ENCODE measurements around the gene HELZ. TPM values are rescaled to one million over a fixed set of nuclear protein-coding genes. Genes with fewer than 3 reads are reported as not detected.
"Not testable (repeated sequence)": the region's sequence is repeated elsewhere in the genome, so short reads cannot be mapped to it uniquely, and the experiment has no call there.

The HELZ gene
- total and polyA plus RNA-seq, 4 donors: 5.5 to 175 (median 27.8) TPM

GRCh38 chr17:67043283-67043682 lies 201.7 kb downstream of the HELZ start:
- ATAC-seq (ENCODE audit: insufficient read depth, low FRiP score) (no peak), DNase-seq (no peak)
- Histone ChIP-seq H3K4me3 (no peak overlapping the region), H3K27ac (ENCODE audit: low read depth in 1 of 2, low read length in 1 of 2) (no peak overlapping the region), H3K9me3 (ENCODE audit: control insufficient read depth in 4 of 4, insufficient read depth in 3 of 4, low read length in 3 of 4) (peaks cover 0 to 6% (median 6%) of the 10 kb centered on the region in 4 donors), H3K36me3 (ENCODE audit: control insufficient read depth in 4 of 4, insufficient read depth in 4 of 4, low read length in 4 of 4) (no peaks in the 10 kb centered on the region), H3K9ac (ENCODE audit: insufficient read depth in 1 of 2, low read length in 2 of 2) (no peak overlapping the region), H3K27me3 (ENCODE audit: control insufficient read depth in 3 of 3, insufficient read depth in 3 of 3, low read length in 2 of 3) (no peaks in the 10 kb centered on the region), H3K4me1 (ENCODE audit: control insufficient read depth in 5 of 5, insufficient read depth in 5 of 5, low read length in 5 of 5) (no peaks in the 10 kb centered on the region)
- 86 to 88% methylated on average over 12 of the region's 12 CpGs for WGBS, 2 donors
- no peak for TF ChIP-seq CTCF (IDR thresholded peaks at IDR 0.05; ENCODE audit: control extremely low read depth, extremely low read depth)

- Histone ChIP-seq H3K9me3 (ENCODE audit: control insufficient read depth in 4 of 4, insufficient read depth in 3 of 4, low read length in 3 of 4) (peaks cover 0 to 4% (median 0%) of the 10 kb centered on the region in 4 donors), H3K36me3 (ENCODE audit: control insufficient read depth in 4 of 4, insufficient read depth in 4 of 4, low read length in 4 of 4) (no peaks in the 10 kb centered on the region), H3K27ac (ENCODE audit: low read depth in 1 of 2, low read length in 1 of 2) (no peak overlapping the region), H3K9ac (ENCODE audit: insufficient read depth in 1 of 2, low read length in 2 of 2) (no peak overlapping the region), H3K27me3 (ENCODE audit: control insufficient read depth in 3 of 3, insufficient read depth in 3 of 3, low read length in 2 of 3) (no peaks in the 10 kb centered on the region), H3K4me1 (ENCODE audit: control insufficient read depth in 5 of 5, insufficient read depth in 5 of 5, low read length in 5 of 5) (no peaks in the 10 kb centered on the region), H3K4me3 (no peak overlapping the region)
- WGBS, 2 donors: 56 to 65% methylated on average over 11 of the region's 11 CpGs
- no peak for DNase-seq
- no peak for TF ChIP-seq CTCF (IDR thresholded peaks at IDR 0.05; ENCODE audit: control extremely low read depth, extremely low read depth)
- ATAC-seq (ENCODE audit: insufficient read depth, low FRiP score): no peak
Measured at GRCh38 chr17:67041941-67042899, 202.8 kb downstream of the HELZ start.

- Histone ChIP-seq H3K9me3 (ENCODE audit: control insufficient read depth in 4 of 4, insufficient read depth in 3 of 4, low read length in 3 of 4) (peaks cover 0 to 3% (median 0%) of the 10 kb centered on the region in 4 donors), H3K36me3 (ENCODE audit: control insufficient read depth in 4 of 4, insufficient read depth in 4 of 4, low read length in 4 of 4) (no peaks in the 10 kb centered on the region), H3K4me1 (ENCODE audit: control insufficient read depth in 5 of 5, insufficient read depth in 5 of 5, low read length in 5 of 5) (no peaks in the 10 kb centered on the region), H3K27me3 (ENCODE audit: control insufficient read depth in 3 of 3, insufficient read depth in 3 of 3, low read length in 2 of 3) (no peaks in the 10 kb centered on the region), H3K27ac (ENCODE audit: low read depth in 1 of 2, low read length in 1 of 2) (no peak overlapping the region), H3K9ac (ENCODE audit: insufficient read depth in 1 of 2, low read length in 2 of 2) (no peak overlapping the region), H3K4me3 (no peak overlapping the region)
- DNase-seq: no peak
- 79 to 87% methylated on average over 7 of the region's 7 CpGs for WGBS, 2 donors
- no peak for ATAC-seq (ENCODE audit: insufficient read depth, low FRiP score)
- TF ChIP-seq CTCF (IDR thresholded peaks at IDR 0.05; ENCODE audit: control extremely low read depth, extremely low read depth): no peak
Measured at GRCh38 chr17:67041531-67041930, 203.5 kb downstream of the HELZ start.

GRCh38 chr17:67041119-67041518 lies 203.9 kb downstream of the HELZ start:
- H3K9me3 ChIP-seq (ENCODE audit: control insufficient read depth in 4 of 4, insufficient read depth in 3 of 4, low read length in 3 of 4); H3K27ac ChIP-seq (ENCODE audit: low read depth in 1 of 2, low read length in 1 of 2); ATAC-seq (ENCODE audit: insufficient read depth, low FRiP score); H3K9ac ChIP-seq (ENCODE audit: insufficient read depth in 1 of 2, low read length in 2 of 2); H3K4me3 ChIP-seq; H3K36me3 ChIP-seq (ENCODE audit: control insufficient read depth in 4 of 4, insufficient read depth in 4 of 4, low read length in 4 of 4); DNase-seq; H3K4me1 ChIP-seq (ENCODE audit: control insufficient read depth in 5 of 5, insufficient read depth in 5 of 5, low read length in 5 of 5); H3K27me3 ChIP-seq (ENCODE audit: control insufficient read depth in 3 of 3, insufficient read depth in 3 of 3, low read length in 2 of 3): not testable (repeated sequence)
- WGBS, 2 donors: 94 to 95% methylated on average over 5 of the region's 5 CpGs

Measured in lung (tissue), 12 donors.